Measurements from ENCODE around the gene ANKRD18B.
"Not testable (repeated sequence)": the region's sequence is repeated elsewhere in the genome, so short reads cannot be mapped to it uniquely, and the experiment has no call there.

DNA sequence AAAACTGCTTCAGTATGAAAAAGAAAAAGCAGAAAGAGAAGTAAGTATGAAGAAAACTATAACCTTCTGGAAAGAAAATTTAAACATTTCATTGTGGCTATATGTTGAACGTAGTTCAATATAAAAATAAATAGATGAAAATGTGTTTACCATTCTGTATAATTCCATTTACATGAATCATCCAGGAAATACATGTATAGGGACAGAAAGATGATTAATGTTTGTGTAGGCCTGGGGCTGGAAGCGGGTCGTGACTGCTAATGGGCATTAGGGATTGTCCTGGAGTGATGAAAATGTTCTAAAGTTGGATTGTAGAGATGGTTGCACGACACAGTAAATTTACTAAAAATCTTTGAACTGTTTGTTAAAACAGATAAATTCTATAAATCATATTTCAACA, 24.8 kb downstream of the ANKRD18B start:
- not testable (repeated sequence) for TF ChIP-seq EZH2 (IDR thresholded peaks at IDR 0.05; ENCODE audit: borderline replicate concordance, insufficient read depth, low read length, poor library complexity, severe bottlenecking); CTCF (IDR thresholded peaks at IDR 0.05; ENCODE audit: poor library complexity, severe bottlenecking)
